Mesodermal cell (in vitro differentiated cells): ENCODE measurements around the gene EFCC1.
"Not testable (repeated sequence)": the region's sequence is repeated elsewhere in the genome, so short reads cannot be mapped to it uniquely, and the experiment has no call there.

Experiments used
- H3K27ac ChIP-seq: 2 replicates; pipeline ENCODE4 v1.7.0; 2013; ENCODE audit warnings: mild to moderate bottlenecking, low read depth, low read length, moderate library complexity; ENCODE audit not compliant: severe bottlenecking
- H3K36me3 ChIP-seq: 2 replicates; pipeline ENCODE4 v1.7.1; 2013; ENCODE audit warnings: mild to moderate bottlenecking, low read length, moderate library complexity; ENCODE audit not compliant: control insufficient read depth, insufficient read depth
- H3K4me1 ChIP-seq: one replicate; pipeline ENCODE4 v1.7.1; 2013; ENCODE audit warnings: mild to moderate bottlenecking, low read length; ENCODE audit not compliant: insufficient read depth, control insufficient read depth, poor library complexity, severe bottlenecking
- H3K4me3 ChIP-seq: 2 replicates; pipeline ENCODE4 v1.7.0; 2013; ENCODE audit warnings: low read length, control low read depth, mild to moderate bottlenecking; ENCODE audit not compliant: insufficient read depth, poor library complexity, severe bottlenecking; ENCODE audit errors: extremely low read depth
- H3K9me3 ChIP-seq: 2 replicates; pipeline ENCODE4 v1.7.1; 2013; ENCODE audit warnings: mild to moderate bottlenecking, low read length, moderate library complexity; ENCODE audit not compliant: control insufficient read depth
- WGBS, 2 experiments: methylation state at CpG; one replicate each; pipeline ENCODE4 v1.1.5; 2013; ENCODE audit warnings: missing lambda C conversion rate in 2 of 2; ENCODE audit not compliant: insufficient coverage in 2 of 2; 5-methylcytosine and 5-hydroxymethylcytosine counted together

EFCC1 gene

GRCh38 chr3:129065720-129066073 lies 64.6 kb downstream of the EFCC1 start:
- Histone ChIP-seq H3K4me1 (no peaks in the 10 kb centered on the region), H3K27ac (no peak overlapping the region), H3K9me3 (no peaks in the 10 kb centered on the region), H3K36me3 (no peaks in the 10 kb centered on the region), H3K4me3 (no peak overlapping the region)
- 94 to 97% methylated on average over 3 to 4 of the region's 4 CpGs for WGBS, 2 experiments

GRCh38 chr3:129067719-129068118 lies 66.6 kb downstream of the EFCC1 start:
- H3K4me1 ChIP-seq, H3K36me3 ChIP-seq, H3K4me3 ChIP-seq, H3K27ac ChIP-seq, H3K9me3 ChIP-seq: not testable (repeated sequence)
- 92 to 94% methylated on average over 4 to 5 of the region's 7 CpGs for WGBS, 2 experiments

GRCh38 chr3:129068291-129068886 lies 67.3 kb downstream of the EFCC1 start:
- Histone ChIP-seq H3K27ac (no peak overlapping the region), H3K9me3 (no peaks in the 10 kb centered on the region), H3K4me3 (no peak overlapping the region), H3K36me3 (no peaks in the 10 kb centered on the region), H3K4me1 (no peaks in the 10 kb centered on the region)
- 95% methylated on average over 19 to 29 of the region's 44 CpGs for WGBS, 2 experiments

- H3K4me3 ChIP-seq, H3K27ac ChIP-seq, H3K9me3 ChIP-seq, H3K4me1 ChIP-seq, H3K36me3 ChIP-seq: not testable (repeated sequence)
- WGBS, 2 experiments = 89 to 91% methylated on average over 9 to 13 of the region's 13 CpGs
These were observed 68.4 kb downstream of the EFCC1 start for GRCh38 chr3:129069313-129070085.

- no peaks in the 10 kb centered on the region for H3K36me3 ChIP-seq
- no peak overlapping the region for H3K27ac ChIP-seq
- H3K4me3 ChIP-seq = no peak overlapping the region
- WGBS, 2 experiments = 92 to 99% methylated on average over 6 to 7 of the region's 8 CpGs
- H3K4me1 ChIP-seq = no peaks in the 10 kb centered on the region
- H3K9me3 ChIP-seq = no peaks in the 10 kb centered on the region
These were observed 69.2 kb downstream of the EFCC1 start for GRCh38 chr3:129070086-129070885.

GRCh38 chr3:129077222-129077621 lies 76.1 kb downstream of the EFCC1 start:
- no peaks in the 10 kb centered on the region for H3K9me3 ChIP-seq
- 87 to 90% methylated on average over 7 of the region's 7 CpGs for WGBS, 2 experiments

GRCh38 chr3:129078510-129078909 lies 77.4 kb downstream of the EFCC1 start:
- H3K36me3 ChIP-seq = no peaks in the 10 kb centered on the region
- H3K4me1 ChIP-seq = no peaks in the 10 kb centered on the region
- whole genome bisulfite sequencing, 2 experiments = 94 to 98% methylated on average over 4 to 5 of the region's 8 CpGs
- no peak overlapping the region for H3K4me3 ChIP-seq
- no peak overlapping the region for H3K27ac ChIP-seq
- H3K9me3 ChIP-seq = no peaks in the 10 kb centered on the region

More at GRCh38 chr3:129077222-129077621, 76.1 kb downstream of the EFCC1 start:
- H3K36me3 ChIP-seq = no peaks in the 10 kb centered on the region
- no peaks in the 10 kb centered on the region for H3K4me1 ChIP-seq
- H3K4me3 ChIP-seq = no peak overlapping the region
- no peak overlapping the region for H3K27ac ChIP-seq

- H3K36me3 ChIP-seq = no peaks in the 10 kb centered on the region
- no peak overlapping the region for H3K4me3 ChIP-seq
- H3K4me1 ChIP-seq = no peaks in the 10 kb centered on the region
- WGBS, 2 experiments = 100% methylated on average over 2 of the region's 8 CpGs; no CpG with 5 or more reads in 1 of the 2 experiments
- H3K27ac ChIP-seq = no peak overlapping the region
- no peaks in the 10 kb centered on the region for H3K9me3 ChIP-seq
These were observed 80.4 kb downstream of the EFCC1 start for GRCh38 chr3:129081503-129081902.

GRCh38 chr3:129082026-129082425 lies 80.9 kb downstream of the EFCC1 start:
- Histone ChIP-seq H3K36me3 (no peaks in the 10 kb centered on the region), H3K27ac (no peak overlapping the region), H3K9me3 (no peaks in the 10 kb centered on the region), H3K4me3 (no peak overlapping the region), H3K4me1 (no peaks in the 10 kb centered on the region)
- WGBS, 2 experiments = 89 to 90% methylated on average over 4 to 6 of the region's 9 CpGs

- H3K9me3 ChIP-seq = no peaks in the 10 kb centered on the region
- H3K4me3 ChIP-seq = no peak overlapping the region
- WGBS, 2 experiments = 91 to 98% methylated on average over 4 to 5 of the region's 6 CpGs
- no peaks in the 10 kb centered on the region for H3K4me1 ChIP-seq
- H3K27ac ChIP-seq = no peak overlapping the region
- no peaks in the 10 kb centered on the region for H3K36me3 ChIP-seq
These were observed 83.4 kb downstream of the EFCC1 start for GRCh38 chr3:129084501-129084900.
